SK-N-SH (cell line): ENCODE measurements around the gene CD244. TPM values are rescaled to one million over a fixed set of nuclear protein-coding genes. Genes with fewer than 3 reads are reported as not detected.

ENCODE experiments used
- CTCF ChIA-PET: fragments of 300-600, 350-600 bp; formaldehyde crosslinking; extraction: SDS; loops from one replicate; lab custom pipeline; 2021; lab: Yijun Ruan, JAX
- POLR2A ChIA-PET: fragments of 350-600 bp; sonication (Branson Sonifier 250); formaldehyde crosslinking; extraction: SDS; loops from one replicate; lab custom pipeline; 2020; ENCODE audit warnings: antibody characterized with exemption, inconsistent platforms; lab: Yijun Ruan, JAX
- DNase-seq: peaks from one replicate; pipeline ENCODE4 v3.0.0; 2012
- H2AFZ ChIP-seq: fragments of 200-600 bp; sonication (generic); 2 replicates; pipeline ENCODE4 v1.8.1; 2016; ENCODE audit warnings: antibody characterized with exemption, mild to moderate bottlenecking, low read depth
- H3F3A ChIP-seq: fragments of 200-600 bp; sonication (generic); replicated peaks from 2 replicates; pipeline ENCODE3; 2016; ENCODE audit warnings: antibody characterized with exemption, mild to moderate bottlenecking; ENCODE audit not compliant: insufficient read depth
- H3K27ac ChIP-seq, 2 experiments: fragments of 200-500 bp in 1 of 2; fragments of 200-600 bp in 1 of 2; sonication (Bioruptor generic) in 1 of 2; sonication (generic), shearing (Covaris generic) in 1 of 2; 2 replicates each; pipeline versions ENCODE4 v1.5.1 to v1.6.1; 2014 to 2016; ENCODE audit warnings: low read depth in 2 of 2, inconsistent platforms in 1 of 2, low read length in 1 of 2, mild to moderate bottlenecking in 1 of 2, mixed read lengths in 1 of 2
- H3K27me3 ChIP-seq: fragments of 200-600 bp; sonication (generic), shearing (Covaris generic); 2 replicates; pipeline ENCODE4 v1.6.1; 2016; ENCODE audit warnings: mixed run types; ENCODE audit not compliant: insufficient read depth
- H3K36me3 ChIP-seq, 2 experiments: fragments of 200-500 bp in 1 of 2; fragments of 200-600 bp in 1 of 2; sonication (Bioruptor generic) in 1 of 2; sonication (generic) in 1 of 2; replicated peaks in 1 of 2; 2 replicates each; pipeline versions ENCODE3 to v1.5.1; 2014 to 2016; ENCODE audit warnings: low read length in 1 of 2, mild to moderate bottlenecking in 1 of 2; ENCODE audit not compliant: insufficient read depth in 2 of 2, control insufficient read depth in 1 of 2
- H3K4me1 ChIP-seq, 2 experiments: fragments of 200-500 bp in 1 of 2; fragments of 200-600 bp in 1 of 2; sonication (Bioruptor generic) in 1 of 2; sonication (generic), shearing (Covaris generic) in 1 of 2; 2 replicates each; pipeline versions ENCODE4 v1.5.1 to v1.6.1; 2014 to 2016; ENCODE audit warnings: low read depth in 1 of 2, low read length in 1 of 2, mixed run types in 1 of 2; ENCODE audit not compliant: insufficient read depth in 2 of 2, control insufficient read depth in 1 of 2
- H3K4me2 ChIP-seq: fragments of 200-600 bp; sonication (generic), shearing (Covaris generic); 2 replicates; pipeline ENCODE4 v1.6.1; 2017; ENCODE audit warnings: mixed run types
- H3K4me3 ChIP-seq, 2 experiments: fragments of 200-500 bp in 1 of 2; fragments of 200-600 bp in 1 of 2; sonication (Bioruptor generic) in 1 of 2; sonication (generic), shearing (Covaris generic) in 1 of 2; 2 replicates each; pipeline versions ENCODE4 v1.5.1 to v1.8.1; 2014 to 2016; ENCODE audit warnings: low read depth in 2 of 2, inconsistent platforms in 1 of 2, low read length in 1 of 2, mild to moderate bottlenecking in 1 of 2, mixed read lengths in 1 of 2, moderate library complexity in 1 of 2
- H3K79me2 ChIP-seq: fragments of 200-600 bp; sonication (generic); 2 replicates; pipeline ENCODE4 v1.8.1; 2017; ENCODE audit warnings: mild to moderate bottlenecking; ENCODE audit not compliant: insufficient read depth
- H3K9ac ChIP-seq: fragments of 200-600 bp; sonication (generic); 2 replicates; pipeline ENCODE4 v1.6.1; 2017; ENCODE audit warnings: mixed run types
- H3K9me2 ChIP-seq: fragments of 200-600 bp; sonication (generic); 2 replicates; pipeline ENCODE4 v1.6.1; 2017; ENCODE audit warnings: mixed run types
- H3K9me3 ChIP-seq: fragments of 200-600 bp; sonication (generic); 2 replicates; pipeline ENCODE4 v1.6.1; 2017; ENCODE audit warnings: mixed run types, mild to moderate bottlenecking, moderate library complexity
- H4K20me1 ChIP-seq: fragments of 200-600 bp; sonication (generic); 2 replicates; pipeline ENCODE4 v1.6.1; 2017; ENCODE audit warnings: mild to moderate bottlenecking, mixed run types; ENCODE audit not compliant: insufficient read depth
- ELF1 ChIP-seq: IDR thresholded peaks from 2 replicates; pipeline ENCODE4 v1.4.0; 2012
- EP300 ChIP-seq, 2 experiments: IDR thresholded peaks; 2 replicates each; pipeline versions ENCODE4 v1.4.0 to v1.6.1; 2012; ENCODE audit warnings: borderline replicate concordance in 1 of 2, low read depth in 1 of 2, low read length in 1 of 2
- GABPA ChIP-seq: IDR thresholded peaks from 2 replicates; pipeline ENCODE4 v1.4.0; 2012; ENCODE audit warnings: low read depth, mild to moderate bottlenecking
- JUND ChIP-seq: IDR thresholded peaks from 2 replicates; pipeline ENCODE4 v1.4.0; 2012
- NFIC ChIP-seq: IDR thresholded peaks from 2 replicates; pipeline ENCODE4 v1.4.0; 2012; ENCODE audit warnings: borderline replicate concordance
- NRF1 ChIP-seq: IDR thresholded peaks from 2 replicates; pipeline ENCODE4 v1.6.1; 2012; ENCODE audit warnings: low read depth, mild to moderate bottlenecking, low read length
- POLR2AphosphoS5 ChIP-seq: IDR thresholded peaks from 2 replicates; pipeline ENCODE4 v1.6.1; 2012; ENCODE audit warnings: low read depth, low read length
- RAD21 ChIP-seq: IDR thresholded peaks from 2 replicates; pipeline ENCODE4 v1.6.1; 2012; ENCODE audit warnings: mild to moderate bottlenecking, low read length
- RCOR1 ChIP-seq: fragments of 150-350 bp; IDR thresholded peaks from 2 replicates; pipeline ENCODE4 v1.6.1; 2017; ENCODE audit warnings: antibody characterized with exemption, low read length
- RFX5 ChIP-seq: IDR thresholded peaks from 2 replicates; pipeline ENCODE4 v1.6.1; 2012; ENCODE audit warnings: mild to moderate bottlenecking, improper control_type of control experiment, low read length
- RXRA ChIP-seq: IDR thresholded peaks from 2 replicates; pipeline ENCODE4 v1.4.0; 2012; ENCODE audit warnings: low read depth, mild to moderate bottlenecking, borderline replicate concordance
- SIN3A ChIP-seq: IDR thresholded peaks from 2 replicates; pipeline ENCODE4 v1.6.1; 2012; ENCODE audit warnings: low read depth, mild to moderate bottlenecking, low read length, moderate library complexity, borderline replicate concordance
- WGBS: methylation state at CpG from one replicate; pipeline ENCODE4 v1.1.6; 2017; ENCODE audit warnings: low lambda C conversion rate; 5-methylcytosine and 5-hydroxymethylcytosine counted together
- polyA plus RNA-seq, 3 experiments: library from polyadenylated mRNA; depleted of rRNA; stranded (reverse); fragments of >200 nt; gene quantifications; 2 replicates each; pipeline ENCODE4 v1.2.3, GENCODE V29; 2012
- TF ChIP-seq, protein P1 (sequence below): IDR thresholded peaks from 2 replicates; pipeline ENCODE4 v1.4.0; 2012; ENCODE audit warnings: low read depth, borderline replicate concordance
- TF ChIP-seq, protein P2 (sequence below): fragments of 150-350 bp; IDR thresholded peaks from 2 replicates; pipeline ENCODE4 v1.6.1; 2017; ENCODE audit warnings: antibody characterized with exemption, low read length, low read depth, borderline replicate concordance
- TF ChIP-seq, protein P3 (sequence below): fragments of 150-350 bp; IDR thresholded peaks from 2 replicates; pipeline ENCODE4 v1.6.1; 2016; ENCODE audit warnings: mild to moderate bottlenecking, low read depth, low read length
- TF ChIP-seq, protein P4 (sequence below): IDR thresholded peaks from 2 replicates; pipeline ENCODE4 v1.6.1; 2012; ENCODE audit warnings: mild to moderate bottlenecking, low read depth, low read length, moderate library complexity

Gene CD244
- polyA plus RNA-seq, 1 of the 3 experiments (the other 2 are of a cell fraction) = not detected

DNA sequence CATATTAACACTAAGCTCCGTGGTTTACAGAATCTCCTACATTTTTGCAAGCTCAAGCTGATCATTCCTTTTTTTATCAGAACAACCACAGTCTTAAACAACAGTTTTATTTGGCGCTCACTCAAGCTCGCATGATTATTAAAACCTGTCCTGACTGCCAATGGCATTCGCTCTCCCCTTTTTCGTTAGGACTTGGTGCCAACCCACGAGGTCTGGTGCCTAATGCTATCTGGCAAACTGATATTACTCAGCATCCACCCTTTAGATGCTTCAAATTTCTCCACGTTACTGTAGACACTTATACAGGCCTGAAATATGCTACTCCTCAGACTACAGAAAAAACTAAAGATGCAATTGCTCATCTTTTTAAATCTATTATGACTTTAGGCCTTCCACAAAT is 45.3 kb upstream of the CD244 start:
- Histone ChIP-seq H3K27me3 (peaks cover 29% of the 10 kb centered on the region; the same call in 1 of the 2 replicates), H3K4me1 (no peaks in the 10 kb centered on the region), H3K4me3 (no peak overlapping the region), H3K9ac (no peak overlapping the region), H3K27ac (no peak overlapping the region), H4K20me1 (no peaks in the 10 kb centered on the region), H3K9me2 (no peaks in the 10 kb centered on the region), H3F3A (no peaks in the 10 kb centered on the region), H3K9me3 (no peaks in the 10 kb centered on the region), H3K36me3 (no peaks in the 10 kb centered on the region), H3K4me2 (no peak overlapping the region), H2AFZ (no peak overlapping the region), H3K79me2 (no peaks in the 10 kb centered on the region)
- POLR2A ChIA-PET = no interaction called here
- CTCF ChIA-PET = no interaction called here
- no peak for DNase-seq
- WGBS = 7% methylated on average over 7 of the region's 7 CpGs
- TF ChIP-seq SIN3A = no peak
- TF ChIP-seq RCOR1 = no peak
- no peak for TF ChIP-seq NFIC
- no peak for TF ChIP-seq EP300 (IDR thresholded peaks at IDR 0.05; ENCODE audit: borderline replicate concordance in 1 of 2, low read depth in 1 of 2, low read length in 1 of 2)
- TF ChIP-seq RAD21 = no peak
- TF ChIP-seq ELF1 = no peak
- TF ChIP-seq, protein P1, sequence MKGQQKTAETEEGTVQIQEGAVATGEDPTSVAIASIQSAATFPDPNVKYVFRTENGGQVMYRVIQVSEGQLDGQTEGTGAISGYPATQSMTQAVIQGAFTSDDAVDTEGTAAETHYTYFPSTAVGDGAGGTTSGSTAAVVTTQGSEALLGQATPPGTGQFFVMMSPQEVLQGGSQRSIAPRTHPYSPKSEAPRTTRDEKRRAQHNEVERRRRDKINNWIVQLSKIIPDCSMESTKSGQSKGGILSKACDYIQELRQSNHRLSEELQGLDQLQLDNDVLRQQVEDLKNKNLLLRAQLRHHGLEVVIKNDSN = no peak
- TF ChIP-seq, protein P2, sequence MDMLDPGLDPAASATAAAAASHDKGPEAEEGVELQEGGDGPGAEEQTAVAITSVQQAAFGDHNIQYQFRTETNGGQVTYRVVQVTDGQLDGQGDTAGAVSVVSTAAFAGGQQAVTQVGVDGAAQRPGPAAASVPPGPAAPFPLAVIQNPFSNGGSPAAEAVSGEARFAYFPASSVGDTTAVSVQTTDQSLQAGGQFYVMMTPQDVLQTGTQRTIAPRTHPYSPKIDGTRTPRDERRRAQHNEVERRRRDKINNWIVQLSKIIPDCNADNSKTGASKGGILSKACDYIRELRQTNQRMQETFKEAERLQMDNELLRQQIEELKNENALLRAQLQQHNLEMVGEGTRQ = no peak
- TF ChIP-seq, protein P3, sequence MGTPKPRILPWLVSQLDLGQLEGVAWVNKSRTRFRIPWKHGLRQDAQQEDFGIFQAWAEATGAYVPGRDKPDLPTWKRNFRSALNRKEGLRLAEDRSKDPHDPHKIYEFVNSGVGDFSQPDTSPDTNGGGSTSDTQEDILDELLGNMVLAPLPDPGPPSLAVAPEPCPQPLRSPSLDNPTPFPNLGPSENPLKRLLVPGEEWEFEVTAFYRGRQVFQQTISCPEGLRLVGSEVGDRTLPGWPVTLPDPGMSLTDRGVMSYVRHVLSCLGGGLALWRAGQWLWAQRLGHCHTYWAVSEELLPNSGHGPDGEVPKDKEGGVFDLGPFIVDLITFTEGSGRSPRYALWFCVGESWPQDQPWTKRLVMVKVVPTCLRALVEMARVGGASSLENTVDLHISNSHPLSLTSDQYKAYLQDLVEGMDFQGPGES = no peak
- no peak for TF ChIP-seq RFX5
- TF ChIP-seq POLR2AphosphoS5 = no peak
- TF ChIP-seq NRF1 = no peak
- no peak for TF ChIP-seq RXRA
- TF ChIP-seq, protein P4, sequence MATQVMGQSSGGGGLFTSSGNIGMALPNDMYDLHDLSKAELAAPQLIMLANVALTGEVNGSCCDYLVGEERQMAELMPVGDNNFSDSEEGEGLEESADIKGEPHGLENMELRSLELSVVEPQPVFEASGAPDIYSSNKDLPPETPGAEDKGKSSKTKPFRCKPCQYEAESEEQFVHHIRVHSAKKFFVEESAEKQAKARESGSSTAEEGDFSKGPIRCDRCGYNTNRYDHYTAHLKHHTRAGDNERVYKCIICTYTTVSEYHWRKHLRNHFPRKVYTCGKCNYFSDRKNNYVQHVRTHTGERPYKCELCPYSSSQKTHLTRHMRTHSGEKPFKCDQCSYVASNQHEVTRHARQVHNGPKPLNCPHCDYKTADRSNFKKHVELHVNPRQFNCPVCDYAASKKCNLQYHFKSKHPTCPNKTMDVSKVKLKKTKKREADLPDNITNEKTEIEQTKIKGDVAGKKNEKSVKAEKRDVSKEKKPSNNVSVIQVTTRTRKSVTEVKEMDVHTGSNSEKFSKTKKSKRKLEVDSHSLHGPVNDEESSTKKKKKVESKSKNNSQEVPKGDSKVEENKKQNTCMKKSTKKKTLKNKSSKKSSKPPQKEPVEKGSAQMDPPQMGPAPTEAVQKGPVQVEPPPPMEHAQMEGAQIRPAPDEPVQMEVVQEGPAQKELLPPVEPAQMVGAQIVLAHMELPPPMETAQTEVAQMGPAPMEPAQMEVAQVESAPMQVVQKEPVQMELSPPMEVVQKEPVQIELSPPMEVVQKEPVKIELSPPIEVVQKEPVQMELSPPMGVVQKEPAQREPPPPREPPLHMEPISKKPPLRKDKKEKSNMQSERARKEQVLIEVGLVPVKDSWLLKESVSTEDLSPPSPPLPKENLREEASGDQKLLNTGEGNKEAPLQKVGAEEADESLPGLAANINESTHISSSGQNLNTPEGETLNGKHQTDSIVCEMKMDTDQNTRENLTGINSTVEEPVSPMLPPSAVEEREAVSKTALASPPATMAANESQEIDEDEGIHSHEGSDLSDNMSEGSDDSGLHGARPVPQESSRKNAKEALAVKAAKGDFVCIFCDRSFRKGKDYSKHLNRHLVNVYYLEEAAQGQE = no peak
- no peak for TF ChIP-seq JUND
- TF ChIP-seq GABPA = no peak
